ENCODE results near the gene COL1A2. TPM values are rescaled to one million over a fixed set of nuclear protein-coding genes. Genes with fewer than 3 reads are reported as not detected.

COL1A2 gene
- total and polyA plus RNA-seq, 2 of the 13 experiments (the other 11 are each of a cell fraction or from before 2014, with no cell fraction given), result not detected

DNA sequence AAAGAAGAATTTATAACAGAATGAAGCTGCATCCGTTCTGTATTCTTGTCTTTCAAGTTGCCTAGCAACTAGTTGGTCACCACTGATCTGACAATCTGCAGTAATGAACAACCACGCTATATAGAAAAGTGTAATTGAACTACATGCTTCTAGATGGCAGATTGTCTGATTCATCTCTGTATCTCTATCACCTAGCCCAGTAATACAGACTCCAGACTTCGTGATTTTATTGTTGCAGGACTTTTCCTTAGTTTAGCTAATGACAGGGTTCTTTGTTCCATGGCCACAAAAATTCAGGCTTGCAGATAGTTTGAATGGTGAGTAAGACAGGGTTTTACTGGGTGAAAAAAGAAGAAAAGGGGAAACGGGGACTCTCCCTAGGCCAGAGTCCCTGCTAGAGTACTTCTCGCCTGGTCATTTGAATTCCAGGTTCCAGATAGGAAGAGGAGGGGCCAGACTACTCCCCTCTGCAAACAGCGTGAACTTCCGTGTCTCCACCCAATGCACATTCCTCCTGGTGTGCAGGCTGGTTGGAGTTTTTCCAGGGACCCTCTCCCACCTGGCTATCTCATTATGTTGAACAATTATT lies 45.9 kb downstream of the COL1A2 start (continued):
- TF ChIP-seq, protein P1, sequence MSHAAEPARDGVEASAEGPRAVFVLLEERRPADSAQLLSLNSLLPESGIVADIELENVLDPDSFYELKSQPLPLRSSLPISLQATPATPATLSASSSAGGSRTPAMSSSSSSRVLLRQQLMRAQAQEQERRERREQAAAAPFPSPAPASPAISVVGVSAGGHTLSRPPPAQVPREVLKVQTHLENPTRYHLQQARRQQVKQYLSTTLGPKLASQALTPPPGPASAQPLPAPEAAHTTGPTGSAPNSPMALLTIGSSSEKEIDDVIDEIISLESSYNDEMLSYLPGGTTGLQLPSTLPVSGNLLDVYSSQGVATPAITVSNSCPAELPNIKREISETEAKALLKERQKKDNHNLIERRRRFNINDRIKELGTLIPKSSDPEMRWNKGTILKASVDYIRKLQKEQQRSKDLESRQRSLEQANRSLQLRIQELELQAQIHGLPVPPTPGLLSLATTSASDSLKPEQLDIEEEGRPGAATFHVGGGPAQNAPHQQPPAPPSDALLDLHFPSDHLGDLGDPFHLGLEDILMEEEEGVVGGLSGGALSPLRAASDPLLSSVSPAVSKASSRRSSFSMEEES (CRISPR knock-in tag; IDR thresholded peaks at IDR 0.05), result no peak
- no peak for TF ChIP-seq ZNF687 (CRISPR knock-in tag; IDR thresholded peaks at IDR 0.05)
- peak; percentile 86 for TF ChIP-seq ETV5 (CRISPR knock-in tag; IDR thresholded peaks at IDR 0.05; ENCODE audit: borderline replicate concordance)
- TF ChIP-seq MTERF4 (CRISPR knock-in tag; IDR thresholded peaks at IDR 0.05), result no peak
- TF ChIP-seq FOXP4 (CRISPR knock-in tag; IDR thresholded peaks at IDR 0.05), result peak; percentile 42; the same call in 1 of the 2 replicates
- peak; percentile 59 for TF ChIP-seq SAP130 (CRISPR knock-in tag; IDR thresholded peaks at IDR 0.05; ENCODE audit: low read depth)
- no peak for TF ChIP-seq NFYB (CRISPR knock-in tag; IDR thresholded peaks at IDR 0.05)
- TF ChIP-seq GTF2F1 (IDR thresholded peaks at IDR 0.05; ENCODE audit: low read length), result no peak
- TF ChIP-seq ZNF501 (CRISPR knock-in tag; IDR thresholded peaks at IDR 0.05), result 0 out of 2 replicates have a peak, but pooled peaks have one; percentile 34
- TF ChIP-seq POLR2G (IDR thresholded peaks at IDR 0.05; ENCODE audit: low read depth, low read length), result 0 out of 2 replicates have a peak, but pooled peaks have one; percentile 21
- TF ChIP-seq, protein P2, sequence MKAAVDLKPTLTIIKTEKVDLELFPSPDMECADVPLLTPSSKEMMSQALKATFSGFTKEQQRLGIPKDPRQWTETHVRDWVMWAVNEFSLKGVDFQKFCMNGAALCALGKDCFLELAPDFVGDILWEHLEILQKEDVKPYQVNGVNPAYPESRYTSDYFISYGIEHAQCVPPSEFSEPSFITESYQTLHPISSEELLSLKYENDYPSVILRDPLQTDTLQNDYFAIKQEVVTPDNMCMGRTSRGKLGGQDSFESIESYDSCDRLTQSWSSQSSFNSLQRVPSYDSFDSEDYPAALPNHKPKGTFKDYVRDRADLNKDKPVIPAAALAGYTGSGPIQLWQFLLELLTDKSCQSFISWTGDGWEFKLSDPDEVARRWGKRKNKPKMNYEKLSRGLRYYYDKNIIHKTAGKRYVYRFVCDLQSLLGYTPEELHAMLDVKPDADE (CRISPR knock-in tag; IDR thresholded peaks at IDR 0.05), result no peak
- TF ChIP-seq FIP1L1 (IDR thresholded peaks at IDR 0.05; ENCODE audit: borderline replicate concordance, insufficient read depth, low read depth, low read length), result no peak
- no peak for TF ChIP-seq NFE2L2 (IDR thresholded peaks at IDR 0.05; ENCODE audit: low read length)
- peak; percentile 91 for TF ChIP-seq SP5 (CRISPR knock-in tag; IDR thresholded peaks at IDR 0.05; ENCODE audit: borderline replicate concordance, low read depth)
- TF ChIP-seq RARA (CRISPR knock-in tag; IDR thresholded peaks at IDR 0.05), result peak; percentile 28; the same call in 1 of the 2 replicates
- TF ChIP-seq ISL2 (CRISPR knock-in tag; IDR thresholded peaks at IDR 0.05), result peak; percentile 59; the same call in 1 of the 2 replicates
- TF ChIP-seq ELF1 (CRISPR knock-in tag; IDR thresholded peaks at IDR 0.05), result peak; percentile 70
- 0 out of 2 replicates have a peak, but pooled peaks have one; percentile 25 for TF ChIP-seq POLR2AphosphoS5 (IDR thresholded peaks at IDR 0.05; ENCODE audit: low read depth, low read length)
- TF ChIP-seq PAF1 (CRISPR knock-in tag; IDR thresholded peaks at IDR 0.05), result no peak
- TF ChIP-seq ZNF441 (CRISPR knock-in tag; IDR thresholded peaks at IDR 0.05; ENCODE audit: borderline replicate concordance), result no peak; the same call in 1 of the 2 replicates
